A673 (cell line): Measurements from ENCODE around the gene DARS1.

Experiments used
- CTCF ChIP-seq: fragments of 300-800, 200-600 bp; sonication (generic); conservative IDR thresholded peaks from 2 replicates; pipeline ENCODE4 v1.5.1; 2017; ENCODE audit warnings: low read depth, mild to moderate bottlenecking, antibody characterized with exemption, low read length, moderate library complexity, mixed read lengths
- EZH2 ChIP-seq: fragments of 200-600 bp; sonication (generic); IDR thresholded peaks from 2 replicates; pipeline ENCODE4 v1.6.1; 2017; ENCODE audit warnings: borderline replicate concordance, low read depth, mild to moderate bottlenecking, mixed read lengths, antibody characterized with exemption, low read length; ENCODE audit not compliant: poor library complexity, severe bottlenecking

- TF ChIP-seq CTCF: no peak
- no peak for TF ChIP-seq EZH2
Observed at GRCh38 chr2:135962366-135963123, 22.9 kb downstream of the DARS1 start.
